HepG2 (cell line): ENCODE results near the gene ACADVL. TPM values are rescaled to one million over a fixed set of nuclear protein-coding genes. Genes with fewer than 3 reads are reported as not detected.
A peak's percentile ranks its signal among the peaks of the same experiment; 100 is the strongest.

Experiments
- CBX2 ChIP-seq, 2 experiments: fragments of 200-600 bp in 1 of 2; sonication (generic); formaldehyde crosslinking in 1 of 2; IDR thresholded peaks; 2 replicates each; pipeline versions ENCODE4 v1.7.0 to v1.8.1; 2018 to 2022; ENCODE audit warnings: low read depth in 2 of 2, low read length in 1 of 2, mild to moderate bottlenecking in 1 of 2, missing genetic modification reagents in 1 of 2
- CEBPB ChIP-seq: IDR thresholded peaks from 2 replicates; pipeline ENCODE4 v1.6.1; 2011; ENCODE audit warnings: low read depth, low read length, improper control_type of control experiment, borderline replicate concordance
- FOXP1 ChIP-seq, 2 experiments: fragments of 450-650 bp in 1 of 2; IDR thresholded peaks; 2 replicates each; pipeline ENCODE4 v1.6.1; 2017 to 2018; ENCODE audit warnings: antibody characterized with exemption in 1 of 2
- GTF3A ChIP-seq: sonication (generic); formaldehyde crosslinking; conservative IDR thresholded peaks from 2 replicates; pipeline ENCODE4 v1.4.0; 2020; ENCODE audit warnings: mild to moderate bottlenecking, missing genetic modification reagents
- KDM4B ChIP-seq: sonication (generic); formaldehyde crosslinking; IDR thresholded peaks from 2 replicates; pipeline ENCODE4 v1.4.0; 2020; ENCODE audit warnings: missing genetic modification reagents
- KMT2B ChIP-seq: IDR thresholded peaks from 2 replicates; pipeline ENCODE4 v1.6.1; 2016; ENCODE audit warnings: missing genetic modification reagents, missing compliant biosample characterization
- MAFG ChIP-seq: sonication (generic); formaldehyde crosslinking; IDR thresholded peaks from 2 replicates; pipeline ENCODE4 v1.5.1; 2020; ENCODE audit warnings: mild to moderate bottlenecking, missing genetic modification reagents
- MYNN ChIP-seq: sonication (generic); formaldehyde crosslinking; IDR thresholded peaks from 2 replicates; pipeline ENCODE4 v1.4.0; 2020; ENCODE audit warnings: mild to moderate bottlenecking, low read depth, missing genetic modification reagents
- NFE2L1 ChIP-seq: sonication (generic); formaldehyde crosslinking; IDR thresholded peaks from 2 replicates; pipeline ENCODE4 v1.4.0; 2020; ENCODE audit warnings: missing genetic modification reagents, mild to moderate bottlenecking, borderline replicate concordance
- NR3C1 ChIP-seq: sonication (generic); formaldehyde crosslinking; IDR thresholded peaks from 2 replicates; pipeline ENCODE4 v1.4.0; 2020; ENCODE audit warnings: missing genetic modification reagents
- PRPF4 ChIP-seq: fragments of 200-400 bp; formaldehyde crosslinking; IDR thresholded peaks from 2 replicates; pipeline ENCODE4 v1.6.1; 2016; ENCODE audit warnings: low read length, low read depth; ENCODE audit not compliant: poor library complexity, severe bottlenecking
- RELA ChIP-seq: sonication (generic); formaldehyde crosslinking; IDR thresholded peaks from 2 replicates; pipeline ENCODE4 v1.4.0; 2020; ENCODE audit warnings: missing genetic modification reagents
- RERE ChIP-seq: IDR thresholded peaks from 2 replicates; pipeline ENCODE4 v1.6.1; 2016; ENCODE audit warnings: low read depth, missing genetic modification reagents, missing compliant biosample characterization
- SIN3B ChIP-seq: fragments of 150-350 bp; IDR thresholded peaks from 2 replicates; pipeline ENCODE4 v1.6.1; 2014; ENCODE audit warnings: low read length
- SMAD9 ChIP-seq: sonication (generic); formaldehyde crosslinking; IDR thresholded peaks from 2 replicates; pipeline ENCODE4 v1.5.1; 2020; ENCODE audit warnings: mild to moderate bottlenecking, missing genetic modification reagents
- ZBTB1 ChIP-seq: sonication (generic); formaldehyde crosslinking; IDR thresholded peaks from 2 replicates; pipeline ENCODE4 v1.4.0; 2020; ENCODE audit warnings: missing genetic modification reagents, borderline replicate concordance
- ZC3H13 ChIP-seq: sonication (generic); formaldehyde crosslinking; IDR thresholded peaks from 2 replicates; pipeline ENCODE4 v1.8.1; 2023; ENCODE audit warnings: mild to moderate bottlenecking, missing genetic modification reagents, moderate library complexity
- ZNF292 ChIP-seq: sonication (generic); formaldehyde crosslinking; IDR thresholded peaks from 2 replicates; pipeline ENCODE4 v1.8.1; 2022; ENCODE audit warnings: mild to moderate bottlenecking, low read depth, missing genetic modification reagents, borderline replicate concordance
- ZNF607 ChIP-seq: sonication (generic); formaldehyde crosslinking; IDR thresholded peaks from 2 replicates; pipeline ENCODE4 v1.5.1; 2020; ENCODE audit warnings: missing genetic modification reagents, mild to moderate bottlenecking, borderline replicate concordance
- ZNF790 ChIP-seq: sonication (generic); formaldehyde crosslinking; IDR thresholded peaks from 2 replicates; pipeline ENCODE4 v1.8.0; 2022; ENCODE audit warnings: missing genetic modification reagents, mild to moderate bottlenecking, borderline replicate concordance
- polyA plus RNA-seq, 8 experiments: library from polyadenylated mRNA; depleted of rRNA in 3 of 8; stranded (reverse) in 7 of 8; unstranded in 1 of 8; fragments of >200 nt; fragmentation: Illumina TruSeq in 4 of 8; extraction: Trizol in 4 of 8; gene quantifications; 2 replicates each; pipeline versions ENCODE4 v1.2.1 to v1.2.3, GENCODE V29; 2011 to 2016; ENCODE audit warnings: low read depth in 4 of 8, missing spikeins in 1 of 8, mixed read lengths in 1 of 8; ENCODE audit not compliant: insufficient read depth in 1 of 8
- total RNA-seq, 5 experiments: library from RNA; depleted of rRNA; stranded (reverse); fragments of >200 nt; fragmentation: Illumina TruSeq; extraction: Trizol; gene quantifications; 2 replicates each; pipeline ENCODE4 v1.2.3, GENCODE V29; 2016; ENCODE audit warnings: low read depth in 1 of 5
- TF ChIP-seq, protein P1 (sequence below): sonication (generic); formaldehyde crosslinking; IDR thresholded peaks from 2 replicates; pipeline ENCODE4 v1.4.0; 2020; ENCODE audit warnings: missing genetic modification reagents
- TF ChIP-seq, protein P2 (sequence below): sonication (generic); formaldehyde crosslinking; IDR thresholded peaks from 2 replicates; pipeline ENCODE4 v1.4.0; 2020; ENCODE audit warnings: missing genetic modification reagents

ACADVL gene
- total and polyA plus RNA-seq, 2 of the 13 experiments (the other 11 are each of a cell fraction or from before 2014, with no cell fraction given): 219 to 412 TPM

- TF ChIP-seq RERE (CRISPR knock-in tag): no peak
- no peak for TF ChIP-seq MAFG (CRISPR knock-in tag)
- no peak for TF ChIP-seq ZNF790
- no peak for TF ChIP-seq FOXP1 (IDR thresholded peaks at IDR 0.05)
- TF ChIP-seq FOXP1 (CRISPR knock-in tag; IDR thresholded peaks at IDR 0.05): no peak
- no peak for TF ChIP-seq ZC3H13 (CRISPR knock-in tag)
- TF ChIP-seq SMAD9 (CRISPR knock-in tag): no peak
- no peak for TF ChIP-seq NR3C1 (CRISPR knock-in tag)
- TF ChIP-seq NFE2L1: no peak
- TF ChIP-seq CBX2 (IDR thresholded peaks at IDR 0.05; ENCODE audit: low read depth, low read length): no peak
- no peak for TF ChIP-seq CBX2 (CRISPR knock-in tag; IDR thresholded peaks at IDR 0.05; ENCODE audit: low read depth)
- no peak for TF ChIP-seq KDM4B (CRISPR knock-in tag)
- TF ChIP-seq MYNN (CRISPR knock-in tag): no peak
- TF ChIP-seq PRPF4: no peak
- TF ChIP-seq ZBTB1: no peak
- TF ChIP-seq, protein P1, sequence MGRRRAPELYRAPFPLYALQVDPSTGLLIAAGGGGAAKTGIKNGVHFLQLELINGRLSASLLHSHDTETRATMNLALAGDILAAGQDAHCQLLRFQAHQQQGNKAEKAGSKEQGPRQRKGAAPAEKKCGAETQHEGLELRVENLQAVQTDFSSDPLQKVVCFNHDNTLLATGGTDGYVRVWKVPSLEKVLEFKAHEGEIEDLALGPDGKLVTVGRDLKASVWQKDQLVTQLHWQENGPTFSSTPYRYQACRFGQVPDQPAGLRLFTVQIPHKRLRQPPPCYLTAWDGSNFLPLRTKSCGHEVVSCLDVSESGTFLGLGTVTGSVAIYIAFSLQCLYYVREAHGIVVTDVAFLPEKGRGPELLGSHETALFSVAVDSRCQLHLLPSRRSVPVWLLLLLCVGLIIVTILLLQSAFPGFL (CRISPR knock-in tag): no peak
- TF ChIP-seq KMT2B (CRISPR knock-in tag): no peak
- TF ChIP-seq ZNF292 (CRISPR knock-in tag): peak; percentile 64
- no peak for TF ChIP-seq RELA (CRISPR knock-in tag)
- no peak for TF ChIP-seq SIN3B
- TF ChIP-seq ZNF607 (CRISPR knock-in tag): no peak
- TF ChIP-seq, protein P2, sequence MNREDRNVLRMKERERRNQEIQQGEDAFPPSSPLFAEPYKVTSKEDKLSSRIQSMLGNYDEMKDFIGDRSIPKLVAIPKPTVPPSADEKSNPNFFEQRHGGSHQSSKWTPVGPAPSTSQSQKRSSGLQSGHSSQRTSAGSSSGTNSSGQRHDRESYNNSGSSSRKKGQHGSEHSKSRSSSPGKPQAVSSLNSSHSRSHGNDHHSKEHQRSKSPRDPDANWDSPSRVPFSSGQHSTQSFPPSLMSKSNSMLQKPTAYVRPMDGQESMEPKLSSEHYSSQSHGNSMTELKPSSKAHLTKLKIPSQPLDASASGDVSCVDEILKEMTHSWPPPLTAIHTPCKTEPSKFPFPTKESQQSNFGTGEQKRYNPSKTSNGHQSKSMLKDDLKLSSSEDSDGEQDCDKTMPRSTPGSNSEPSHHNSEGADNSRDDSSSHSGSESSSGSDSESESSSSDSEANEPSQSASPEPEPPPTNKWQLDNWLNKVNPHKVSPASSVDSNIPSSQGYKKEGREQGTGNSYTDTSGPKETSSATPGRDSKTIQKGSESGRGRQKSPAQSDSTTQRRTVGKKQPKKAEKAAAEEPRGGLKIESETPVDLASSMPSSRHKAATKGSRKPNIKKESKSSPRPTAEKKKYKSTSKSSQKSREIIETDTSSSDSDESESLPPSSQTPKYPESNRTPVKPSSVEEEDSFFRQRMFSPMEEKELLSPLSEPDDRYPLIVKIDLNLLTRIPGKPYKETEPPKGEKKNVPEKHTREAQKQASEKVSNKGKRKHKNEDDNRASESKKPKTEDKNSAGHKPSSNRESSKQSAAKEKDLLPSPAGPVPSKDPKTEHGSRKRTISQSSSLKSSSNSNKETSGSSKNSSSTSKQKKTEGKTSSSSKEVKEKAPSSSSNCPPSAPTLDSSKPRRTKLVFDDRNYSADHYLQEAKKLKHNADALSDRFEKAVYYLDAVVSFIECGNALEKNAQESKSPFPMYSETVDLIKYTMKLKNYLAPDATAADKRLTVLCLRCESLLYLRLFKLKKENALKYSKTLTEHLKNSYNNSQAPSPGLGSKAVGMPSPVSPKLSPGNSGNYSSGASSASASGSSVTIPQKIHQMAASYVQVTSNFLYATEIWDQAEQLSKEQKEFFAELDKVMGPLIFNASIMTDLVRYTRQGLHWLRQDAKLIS: no peak
- no peak for TF ChIP-seq CEBPB
- no peak for TF ChIP-seq GTF3A (CRISPR knock-in tag)
Observed at GRCh38 chr17:7184091-7184488, 35.6 kb upstream of the ACADVL start (continued).
